ENCODE data around the gene ACP1. TPM values are rescaled to one million over a fixed set of nuclear protein-coding genes. Genes with fewer than 3 reads are reported as not detected.

Gene ACP1
- polyA plus RNA-seq, 1 of the 3 experiments (the other 2 are of a cell fraction): 88.9 TPM

GRCh38 chr2:246489-247144, 18.1 kb upstream of the ACP1 start:
- H3K4me2 ChIP-seq: no peak overlapping the region
- H4K20me1 ChIP-seq (ENCODE audit: insufficient read depth): no peaks in the 10 kb centered on the region
- TF ChIP-seq NFIC (IDR thresholded peaks at IDR 0.05; ENCODE audit: borderline replicate concordance) (no peak), CTCF (IDR thresholded peaks at IDR 0.05) (peak; percentile 73), SMC3 (IDR thresholded peaks at IDR 0.05; ENCODE audit: low read depth, low read length) (peak; percentile 58), MAX (IDR thresholded peaks at IDR 0.05; ENCODE audit: low read depth) (peak; percentile 46; the same call in 1 of the 2 replicates), RAD21 (IDR thresholded peaks at IDR 0.05; ENCODE audit: low read length) (peak; percentile 59), EP300 (IDR thresholded peaks at IDR 0.05; ENCODE audit: borderline replicate concordance in 1 of 2, low read depth in 1 of 2, low read length in 1 of 2) (no peak), MXI1 (IDR thresholded peaks at IDR 0.05; ENCODE audit: low read depth, low read length) (peak; percentile 44; the same call in 1 of the 2 replicates)
- no peak overlapping the region for H2AFZ ChIP-seq (ENCODE audit: low read depth)
- peaks cover 11% of the 10 kb centered on the region for H3F3A ChIP-seq (replicated peaks; ENCODE audit: insufficient read depth)
- POLR2A ChIA-PET: no interaction called here
- no peak overlapping the region for H3K9ac ChIP-seq
- 59% methylated on average over 6 of the region's 6 CpGs for WGBS (ENCODE audit: low lambda C conversion rate)
- peaks cover 77 to 79% of the 10 kb centered on the region in 2 experiments for H3K36me3 ChIP-seq (replicated peaks in 1 of 2; ENCODE audit: control insufficient read depth in 1 of 2, insufficient read depth in 2 of 2, low read length in 1 of 2)
- H3K9me3 ChIP-seq: peaks cover 4% of the 10 kb centered on the region; the same call in 1 of the 2 replicates
- H3K79me2 ChIP-seq (ENCODE audit: insufficient read depth): no peaks in the 10 kb centered on the region
- DNase-seq: peak; percentile 61
- peaks cover 4 to 5% of the 10 kb centered on the region in 2 experiments; a peak in 2 of 4 replicates for H3K4me1 ChIP-seq (ENCODE audit: control insufficient read depth in 1 of 2, insufficient read depth in 2 of 2, low read depth in 1 of 2, low read length in 1 of 2)
- peak overlapping the region in 1 of 2 experiments; percentile 11; a peak in 1 of 4 replicates for H3K27ac ChIP-seq (ENCODE audit: low read depth in 2 of 2, low read length in 1 of 2)
- CTCF ChIA-PET: interaction anchor here (0.6 to 2.8 kb wide), 22 partner anchors 9 to 636 kb away, joined by 3 to 26 read pairs (median 4); partner anchors contain the start of gene ALKAL2
- H3K4me3 ChIP-seq (ENCODE audit: low read depth in 2 of 2, low read length in 1 of 2): no peak overlapping the region
- no peaks in the 10 kb centered on the region for H3K9me2 ChIP-seq
- H3K27me3 ChIP-seq (ENCODE audit: insufficient read depth): no peaks in the 10 kb centered on the region

- CTCF ChIA-PET: interaction anchor here (2.8 kb wide), 1 partner anchor 9 kb away, joined by 26 read pairs; no protein-coding TSS in a partner anchor
- Histone ChIP-seq H3K9ac (no peak overlapping the region), H2AFZ (ENCODE audit: low read depth) (no peak overlapping the region), H4K20me1 (ENCODE audit: insufficient read depth) (no peaks in the 10 kb centered on the region), H3K4me3 (ENCODE audit: low read depth in 2 of 2, low read length in 1 of 2) (no peak overlapping the region), H3K36me3 (replicated peaks in 1 of 2; ENCODE audit: control insufficient read depth in 1 of 2, insufficient read depth in 2 of 2, low read length in 1 of 2) (peaks cover 62 to 65% of the 10 kb centered on the region in 2 experiments), H3F3A (replicated peaks; ENCODE audit: insufficient read depth) (peaks cover 11% of the 10 kb centered on the region), H3K27ac (ENCODE audit: low read depth in 2 of 2, low read length in 1 of 2) (no peak overlapping the region), H3K9me2 (no peaks in the 10 kb centered on the region), H3K9me3 (no peaks in the 10 kb centered on the region), H3K79me2 (ENCODE audit: insufficient read depth) (no peaks in the 10 kb centered on the region), H3K4me1 (ENCODE audit: control insufficient read depth in 1 of 2, insufficient read depth in 2 of 2, low read depth in 1 of 2, low read length in 1 of 2) (peaks cover 5 to 8% of the 10 kb centered on the region in 2 experiments; a peak in 2 of 4 replicates), H3K27me3 (ENCODE audit: insufficient read depth) (no peaks in the 10 kb centered on the region), H3K4me2 (no peak overlapping the region)
- 67% methylated on average over 2 of the region's 2 CpGs for WGBS (ENCODE audit: low lambda C conversion rate)
- DNase-seq: no peak
- POLR2A ChIA-PET: no interaction called here
- TF ChIP-seq TAF1 (IDR thresholded peaks at IDR 0.05; ENCODE audit: borderline replicate concordance, low read depth, low read length) (no peak), SIN3A (IDR thresholded peaks at IDR 0.05; ENCODE audit: borderline replicate concordance, low read depth, low read length) (no peak), GABPA (IDR thresholded peaks at IDR 0.05; ENCODE audit: low read depth) (no peak), RAD21 (IDR thresholded peaks at IDR 0.05; ENCODE audit: low read length) (no peak), RFX5 (IDR thresholded peaks at IDR 0.05; ENCODE audit: low read length) (no peak), EZH2phosphoT487 (IDR thresholded peaks at IDR 0.05; ENCODE audit: borderline replicate concordance, low read depth) (no peak), JUND (IDR thresholded peaks at IDR 0.05) (no peak), RCOR1 (IDR thresholded peaks at IDR 0.05; ENCODE audit: low read length) (no peak), ELF1 (IDR thresholded peaks at IDR 0.05) (no peak), ZBTB33 (IDR thresholded peaks at IDR 0.05; ENCODE audit: borderline replicate concordance, low read depth) (no peak), MEF2A (IDR thresholded peaks at IDR 0.05; ENCODE audit: borderline replicate concordance, low read depth) (no peak), CTCF (IDR thresholded peaks at IDR 0.05) (no peak), FOSL2 (IDR thresholded peaks at IDR 0.05; ENCODE audit: borderline replicate concordance, low read depth) (no peak), TCF12 (IDR thresholded peaks at IDR 0.05) (no peak), CHD2 (IDR thresholded peaks at IDR 0.05; ENCODE audit: low read length, partially characterized antibody) (no peak), FOXJ3 (CRISPR knock-in tag; IDR thresholded peaks at IDR 0.05) (no peak), RXRA (IDR thresholded peaks at IDR 0.05; ENCODE audit: borderline replicate concordance, low read depth) (no peak)
These were observed 16.0 kb upstream of the ACP1 start for GRCh38 chr2:248724-249123.
